Keratinocyte (primary cell): Measurements from ENCODE around the gene ARID1B. TPM values are rescaled to one million over a fixed set of nuclear protein-coding genes. Genes with fewer than 3 reads are reported as not detected.

Experiments used
- DNase-seq: peaks from one replicate; pipeline ENCODE4 v3.0.0-alpha.2; 2011; ENCODE audit warnings: low read depth, missing footprints, low spot score
- FAIRE-seq: peaks from 2 replicates; lab custom pipeline; 2011; peaks lifted over from hg19 to GRCh38; lab: Jason Lieb, UNC
- H2AFZ ChIP-seq: 2 replicates; pipeline ENCODE4 v1.6.0; 2012; ENCODE audit warnings: low read length, control low read depth, inconsistent platforms; ENCODE audit not compliant: control insufficient read depth
- H3K27ac ChIP-seq: 2 replicates; pipeline ENCODE4 v1.5.1; 2011; ENCODE audit warnings: low read length; ENCODE audit not compliant: control insufficient read depth, insufficient read depth
- H3K27me3 ChIP-seq: 3 replicates; pipeline ENCODE4 v1.6.0; 2011; ENCODE audit warnings: low read length; ENCODE audit not compliant: control insufficient read depth, insufficient read depth; ENCODE audit errors: extremely low read depth
- H3K36me3 ChIP-seq, 2 experiments: 2 replicates in 1 of 2; 3 replicates in 1 of 2; pipeline ENCODE4 v1.5.1; 2011; ENCODE audit warnings: low read length in 2 of 2, mild to moderate bottlenecking in 1 of 2; ENCODE audit not compliant: control insufficient read depth in 2 of 2, insufficient read depth in 2 of 2; ENCODE audit errors: extremely low read depth in 1 of 2
- H3K4me1 ChIP-seq: 3 replicates; pipeline ENCODE4 v1.5.1; 2011; ENCODE audit warnings: low read length; ENCODE audit not compliant: control insufficient read depth, insufficient read depth; ENCODE audit errors: extremely low read depth
- H3K4me2 ChIP-seq: 3 replicates; pipeline ENCODE4 v1.6.0; 2011; ENCODE audit warnings: low read depth, low read length; ENCODE audit not compliant: control insufficient read depth, insufficient read depth; ENCODE audit errors: extremely low read depth
- H3K4me3 ChIP-seq, 3 experiments: fragments of 200-600 bp in 1 of 3; sonication (generic) in 1 of 3; 2 replicates in 2 of 3; 3 replicates in 1 of 3; pipeline ENCODE4 v1.5.1; 2011 to 2016; ENCODE audit warnings: low read length in 3 of 3, mild to moderate bottlenecking in 3 of 3, control low read depth in 2 of 3, inconsistent platforms in 1 of 3, low read depth in 1 of 3, mixed read lengths in 1 of 3, mixed run types in 1 of 3, moderate library complexity in 1 of 3; ENCODE audit not compliant: control insufficient read depth in 2 of 3, insufficient read depth in 2 of 3; ENCODE audit errors: extremely low read depth in 1 of 3
- H3K79me2 ChIP-seq: 2 replicates; pipeline ENCODE4 v1.6.0; 2012; ENCODE audit warnings: low read length; ENCODE audit not compliant: control insufficient read depth, insufficient read depth
- H3K9ac ChIP-seq: 3 replicates; pipeline ENCODE4 v1.6.0; 2011; ENCODE audit warnings: low read length; ENCODE audit not compliant: control insufficient read depth, insufficient read depth; ENCODE audit errors: extremely low read depth
- H3K9me1 ChIP-seq: 3 replicates; pipeline ENCODE4 v1.6.0; 2011; ENCODE audit warnings: low read length; ENCODE audit not compliant: control insufficient read depth, insufficient read depth; ENCODE audit errors: extremely low read depth
- H3K9me3 ChIP-seq: 2 replicates; pipeline ENCODE4 v1.5.1; 2012; ENCODE audit warnings: low read depth, low read length; ENCODE audit not compliant: control insufficient read depth
- H4K20me1 ChIP-seq: 3 replicates; pipeline ENCODE4 v1.6.0; 2011; ENCODE audit warnings: low read length; ENCODE audit not compliant: control insufficient read depth, insufficient read depth; ENCODE audit errors: extremely low read depth
- CTCF ChIP-seq, 3 experiments: IDR thresholded peaks in 1 of 3; conservative IDR thresholded peaks in 1 of 3; optimal IDR thresholded peaks in 1 of 3; 2 replicates in 2 of 3; 3 replicates in 1 of 3; pipeline versions ENCODE3 to v1.5.1; 2011; ENCODE audit warnings: low read length in 3 of 3, mild to moderate bottlenecking in 3 of 3, moderate library complexity in 2 of 3, control low read depth in 1 of 3, inconsistent platforms in 1 of 3; ENCODE audit not compliant: insufficient read depth in 2 of 3; ENCODE audit errors: extremely low read depth in 1 of 3
- EZH2 ChIP-seq: IDR thresholded peaks from one replicate; pipeline ENCODE4 v1.6.1; 2012; ENCODE audit warnings: inconsistent platforms, mild to moderate bottlenecking, low read length, moderate library complexity
- dilution Hi-C: fragments of 300-500 bp; cut with MboI; formaldehyde crosslinking; loops from one replicate; pipeline ENCODE4 v1.7.0; 2020; ENCODE audit warnings: low sequenced_read_pairs; ENCODE audit not compliant: extremely low pct_ligation_motif_present
- polyA plus RNA-seq, 5 experiments: library from polyadenylated mRNA; depleted of rRNA in 3 of 5; stranded (reverse) in 3 of 5; stranded (forward) in 1 of 5; unstranded in 1 of 5; fragments of >200 nt; gene quantifications; 1 replicate in 1 of 5; 2 replicates in 3 of 5; 3 replicates in 1 of 5; pipeline versions ENCODE4 v1.2.1 to v1.2.3, GENCODE V29; 2011 to 2012; ENCODE audit warnings: missing spikeins in 2 of 5, low read depth in 1 of 5, low replicate concordance in 1 of 5

ARID1B gene
- polyA plus RNA-seq, 1 donor (not counting 4 experiments of a cell fraction or from before 2014, with no cell fraction given), result 14.9 TPM

- no peak overlapping the region for H3K4me2 ChIP-seq
- H3K4me3 ChIP-seq, result no peak overlapping the region
- peaks cover 21% of the 10 kb centered on the region for H3K4me1 ChIP-seq
- H3K9me1 ChIP-seq, result no peaks in the 10 kb centered on the region
- H3K27ac ChIP-seq, result no peak overlapping the region
- H2AFZ ChIP-seq, result no peak overlapping the region
- no peak overlapping the region for H3K9ac ChIP-seq
- no peaks in the 10 kb centered on the region for H3K36me3 ChIP-seq
- no peaks in the 10 kb centered on the region for H3K9me3 ChIP-seq
- H4K20me1 ChIP-seq, result no peaks in the 10 kb centered on the region
- no peaks in the 10 kb centered on the region for H3K27me3 ChIP-seq
- H3K79me2 ChIP-seq, result peaks cover 24% of the 10 kb centered on the region
- DNase-seq (no peak), FAIRE-seq (peak; percentile 5)
- TF ChIP-seq EZH2 (no peak), CTCF (optimal IDR thresholded peaks at IDR 0.05 in 1 of 3, IDR thresholded peaks at IDR 0.05 in 1 of 3, conservative IDR thresholded peaks at IDR 0.05 in 1 of 3; ENCODE audit: extremely low read depth in 1 of 3, insufficient read depth in 2 of 3, low read length in 3 of 3) (no peak)
- dilution Hi-C loops, result no loop called here
These were observed 178.5 kb downstream of the ARID1B start for GRCh38 chr6:156955494-156956183.

GRCh38 chr6:156956286-156956685 lies 179.1 kb downstream of the ARID1B start:
- H3K4me3 ChIP-seq, result no peak overlapping the region
- no peaks in the 10 kb centered on the region for H3K9me3 ChIP-seq
- H4K20me1 ChIP-seq, result no peaks in the 10 kb centered on the region
- no peak for DNase-seq
- H3K9ac ChIP-seq, result no peak overlapping the region
- no peak overlapping the region for H3K4me2 ChIP-seq
- FAIRE-seq, result no peak
- no peak overlapping the region for H2AFZ ChIP-seq
- H3K4me1 ChIP-seq, result peaks cover 20% of the 10 kb centered on the region
- no peak overlapping the region for H3K27ac ChIP-seq
- TF ChIP-seq CTCF (optimal IDR thresholded peaks at IDR 0.05 in 1 of 3, IDR thresholded peaks at IDR 0.05 in 1 of 3, conservative IDR thresholded peaks at IDR 0.05 in 1 of 3; ENCODE audit: extremely low read depth in 1 of 3, insufficient read depth in 2 of 3, low read length in 3 of 3) (no peak), EZH2 (no peak)
- dilution Hi-C loops, result no loop called here
- H3K9me1 ChIP-seq, result no peaks in the 10 kb centered on the region
- H3K79me2 ChIP-seq, result peaks cover 24% of the 10 kb centered on the region
- no peaks in the 10 kb centered on the region for H3K36me3 ChIP-seq
- no peaks in the 10 kb centered on the region for H3K27me3 ChIP-seq
